GM12864 (cell line): ENCODE measurements around the gene RAD54L2.

Source experiments
- DNase-seq: peaks from one replicate; pipeline ENCODE4 v3.0.0-alpha.2; 2011; ENCODE audit warnings: low read depth
- H3K4me3 ChIP-seq: 2 replicates; pipeline ENCODE4 v1.5.1; 2011; ENCODE audit warnings: mild to moderate bottlenecking, low read depth, low read length, control low read depth
- CTCF ChIP-seq: IDR thresholded peaks from 2 replicates; pipeline ENCODE4 v1.5.1; 2011; ENCODE audit warnings: low read depth, mild to moderate bottlenecking, moderate library complexity, low read length, control low read depth, inconsistent platforms; ENCODE audit errors: missing control alignments

RAD54L2 gene

DNA sequence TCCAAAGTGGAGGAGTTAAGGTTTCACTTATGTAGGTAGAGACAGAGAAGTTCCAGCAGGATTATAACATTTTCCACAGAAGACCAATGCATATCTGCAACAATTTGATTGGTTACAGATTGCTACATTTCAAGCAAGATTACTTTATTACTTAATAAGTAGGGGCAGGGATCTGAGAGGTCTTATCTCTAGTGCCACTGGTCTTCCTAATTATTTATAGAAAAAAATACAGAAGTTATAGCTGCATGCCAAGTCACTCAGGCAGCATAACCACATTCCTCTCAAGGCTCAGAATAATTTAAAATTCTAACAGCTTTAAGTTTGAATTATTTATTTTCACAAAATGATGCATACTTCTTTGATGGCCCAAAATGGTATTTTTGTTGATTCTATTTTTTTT is 30.5 kb downstream of the RAD54L2 start:
- TF ChIP-seq CTCF: no peak
- H3K4me3 ChIP-seq: no peak overlapping the region
- no peak for DNase-seq

GRCh38 chr3:51578238-51578637 is 39.7 kb downstream of the RAD54L2 start:
- no peak for DNase-seq
- TF ChIP-seq CTCF: no peak
- no peak overlapping the region for H3K4me3 ChIP-seq

GRCh38 chr3:51580418-51580817 is 41.9 kb downstream of the RAD54L2 start:
- no peak overlapping the region for H3K4me3 ChIP-seq
- no peak for TF ChIP-seq CTCF
- no peak for DNase-seq

DNA sequence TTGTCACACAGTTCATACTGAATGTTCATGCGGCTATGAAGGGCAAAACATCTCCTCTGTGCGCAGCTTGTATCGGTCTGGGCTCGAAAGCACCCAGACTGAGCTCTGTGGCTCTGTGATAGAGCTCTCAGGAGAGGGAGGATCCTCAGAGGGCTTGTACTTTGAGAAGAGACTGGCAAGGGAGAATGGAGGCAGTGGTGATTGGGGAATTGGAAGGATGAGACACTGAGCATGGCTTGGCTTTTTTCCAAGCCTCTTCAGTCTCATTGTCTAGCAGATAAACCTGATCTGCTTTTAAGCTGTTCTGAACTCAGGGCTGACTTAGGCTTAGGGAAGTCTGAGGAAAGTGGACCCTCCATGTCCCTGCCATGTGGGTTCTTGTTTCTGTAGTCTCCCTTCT is 43.0 kb downstream of the RAD54L2 start:
- no peak for TF ChIP-seq CTCF
- no peak for DNase-seq
- H3K4me3 ChIP-seq: no peak overlapping the region

DNA sequence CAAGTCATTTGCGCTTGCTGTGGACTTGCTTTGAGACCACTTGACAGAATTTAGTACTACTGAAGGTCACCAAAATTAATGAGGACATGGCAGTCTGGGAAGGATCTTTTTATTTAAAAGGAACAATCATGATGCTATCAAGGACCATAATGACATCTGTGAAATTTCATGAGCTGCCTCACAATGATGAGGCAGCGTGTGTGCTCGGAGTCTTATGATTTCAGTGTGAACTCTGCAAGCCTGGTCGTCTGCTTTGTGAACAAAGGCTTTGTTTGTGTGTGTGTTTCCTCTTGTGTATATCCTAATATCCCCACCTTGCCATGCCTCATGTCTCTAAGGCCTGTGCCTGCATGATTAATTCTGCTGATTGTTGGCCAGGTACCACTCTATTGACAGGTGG is 46.7 kb downstream of the RAD54L2 start:
- DNase-seq: no peak
- no peak for TF ChIP-seq CTCF
- H3K4me3 ChIP-seq: no peak overlapping the region

GRCh38 chr3:51585871-51586270 is 47.4 kb downstream of the RAD54L2 start:
- no peak overlapping the region for H3K4me3 ChIP-seq
- no peak for DNase-seq
- no peak for TF ChIP-seq CTCF
